Subcutaneous adipose tissue (tissue), 4 donors: ENCODE results near the gene PCSK4. TPM values are rescaled to one million over a fixed set of nuclear protein-coding genes. Genes with fewer than 3 reads are reported as not detected.

Experiments
- total RNA-seq, 4 donors: library from RNA; depleted of rRNA; stranded (reverse); fragments of >200 nt; gene quantifications; one replicate each; pipeline ENCODE4 v1.1.0, GENCODE V29; 2016
- TF ChIP-seq, protein P1 (sequence below): fragments of 450-650 bp; IDR thresholded peaks from one replicate; pipeline ENCODE4 v1.5.1; 2016; ENCODE audit warnings: low read depth, mild to moderate bottlenecking, control low read depth, antibody characterized with exemption, moderate library complexity

PCSK4 gene
- total RNA-seq, 4 donors from 2014 or later = 0.65 to 2.6 (median 1.8) TPM

GRCh38 chr19:1516395-1516753 is 26.2 kb upstream of the PCSK4 start:
- TF ChIP-seq, protein P1, sequence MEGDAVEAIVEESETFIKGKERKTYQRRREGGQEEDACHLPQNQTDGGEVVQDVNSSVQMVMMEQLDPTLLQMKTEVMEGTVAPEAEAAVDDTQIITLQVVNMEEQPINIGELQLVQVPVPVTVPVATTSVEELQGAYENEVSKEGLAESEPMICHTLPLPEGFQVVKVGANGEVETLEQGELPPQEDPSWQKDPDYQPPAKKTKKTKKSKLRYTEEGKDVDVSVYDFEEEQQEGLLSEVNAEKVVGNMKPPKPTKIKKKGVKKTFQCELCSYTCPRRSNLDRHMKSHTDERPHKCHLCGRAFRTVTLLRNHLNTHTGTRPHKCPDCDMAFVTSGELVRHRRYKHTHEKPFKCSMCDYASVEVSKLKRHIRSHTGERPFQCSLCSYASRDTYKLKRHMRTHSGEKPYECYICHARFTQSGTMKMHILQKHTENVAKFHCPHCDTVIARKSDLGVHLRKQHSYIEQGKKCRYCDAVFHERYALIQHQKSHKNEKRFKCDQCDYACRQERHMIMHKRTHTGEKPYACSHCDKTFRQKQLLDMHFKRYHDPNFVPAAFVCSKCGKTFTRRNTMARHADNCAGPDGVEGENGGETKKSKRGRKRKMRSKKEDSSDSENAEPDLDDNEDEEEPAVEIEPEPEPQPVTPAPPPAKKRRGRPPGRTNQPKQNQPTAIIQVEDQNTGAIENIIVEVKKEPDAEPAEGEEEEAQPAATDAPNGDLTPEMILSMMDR = no peak

- TF ChIP-seq, protein P1 = no peak
Observed at GRCh38 chr19:1514986-1515721, 25.0 kb upstream of the PCSK4 start.

- TF ChIP-seq, protein P1 = no peak
Observed at GRCh38 chr19:1514295-1514661, 24.1 kb upstream of the PCSK4 start.

GRCh38 chr19:1513499-1514294 is 23.5 kb upstream of the PCSK4 start:
- TF ChIP-seq, protein P1 = no peak

DNA sequence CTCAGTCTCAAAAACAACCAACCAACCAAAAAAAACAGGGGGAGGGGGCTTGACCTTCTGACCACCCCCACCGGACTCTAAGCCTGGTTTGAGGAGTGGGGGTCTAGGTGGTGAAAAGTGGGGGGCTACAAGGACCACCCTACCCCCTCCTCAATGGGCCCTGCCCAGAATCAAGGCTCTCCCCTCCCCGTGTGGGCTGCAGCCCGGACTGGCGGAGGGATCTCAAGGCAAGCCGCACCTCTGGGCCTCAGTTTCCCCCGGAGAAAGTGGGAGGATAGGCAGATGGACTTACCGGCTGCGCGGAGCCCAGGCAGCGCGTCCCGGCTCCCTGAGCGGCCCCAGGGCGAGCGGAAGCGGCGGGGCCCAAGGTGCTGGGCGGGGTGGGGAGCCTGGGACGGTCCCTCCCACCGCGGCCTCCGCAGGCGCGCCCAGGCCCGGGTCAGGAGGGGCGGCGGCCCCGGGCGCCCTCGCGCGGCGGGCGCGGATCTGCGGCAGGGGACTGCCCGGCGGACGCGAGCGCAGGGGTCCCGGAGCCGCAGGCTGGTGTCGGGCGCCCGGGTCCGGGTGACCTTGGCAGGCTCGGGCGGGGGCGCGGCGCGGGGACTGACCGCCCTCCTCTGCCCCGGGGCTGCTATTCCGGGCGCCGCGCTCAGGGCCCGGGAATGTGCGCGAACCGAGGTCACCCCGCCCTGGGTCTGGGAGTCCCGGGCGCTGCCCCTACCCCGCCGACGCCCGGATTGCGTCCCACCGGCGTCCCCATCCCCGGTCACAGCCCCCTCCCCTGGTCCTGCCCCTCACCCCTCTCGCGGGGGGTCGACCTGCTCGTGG is 22.7 kb upstream of the PCSK4 start, which contains the start of gene ADAMTSL5:
Gene ADAMTSL5 (minus strand): TSS at position 349 of the 828 bp plus-strand sequence. CDS start 2,076 bp downstream, outside the sequence.
- TF ChIP-seq, protein P1 = no peak

- TF ChIP-seq, protein P1 = no peak
Observed at GRCh38 chr19:1511318-1512317, 21.5 kb upstream of the PCSK4 start.
